HG03196 (cell line): ENCODE results near the gene PLAAT2.
"Not testable (repeated sequence)": the region's sequence is repeated elsewhere in the genome, so short reads cannot be mapped to it uniquely, and the experiment has no call there.

Source experiments
- ATAC-seq: cut with Tn5 transposase; IDR thresholded peaks from one replicate; pipeline ENCODE4 v1.9.1; 2021; ENCODE audit not compliant: unreplicated experiment

PLAAT2 gene

DNA sequence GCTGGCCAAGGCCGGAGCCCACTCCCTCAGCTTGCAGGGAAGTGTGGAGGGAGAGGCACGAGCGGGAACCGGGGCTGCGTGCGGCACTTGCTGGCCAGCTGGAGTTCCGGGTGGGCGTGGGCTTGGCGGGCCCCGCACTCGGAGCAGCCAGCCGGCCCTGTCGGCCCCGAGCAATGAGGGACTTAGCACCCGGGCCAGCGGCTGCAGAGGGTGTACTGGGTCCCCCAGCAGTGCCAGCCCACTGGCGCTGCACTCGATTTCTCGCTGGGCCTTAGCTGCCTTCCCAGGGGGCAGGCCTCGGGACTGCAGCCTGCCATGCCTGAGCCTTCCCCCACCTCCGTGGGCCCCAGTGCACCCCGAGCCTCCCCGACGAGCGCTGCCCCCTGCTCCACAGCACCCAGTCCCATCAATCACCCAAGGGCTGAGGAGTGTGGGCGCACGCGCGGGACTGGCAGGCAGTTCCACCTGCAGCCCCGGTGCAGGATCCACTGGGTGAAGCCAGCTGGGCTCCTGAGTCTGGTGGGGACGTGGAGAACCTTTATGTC is 13.0 kb downstream of the PLAAT2 start:
- ATAC-seq: not testable (repeated sequence)

DNA sequence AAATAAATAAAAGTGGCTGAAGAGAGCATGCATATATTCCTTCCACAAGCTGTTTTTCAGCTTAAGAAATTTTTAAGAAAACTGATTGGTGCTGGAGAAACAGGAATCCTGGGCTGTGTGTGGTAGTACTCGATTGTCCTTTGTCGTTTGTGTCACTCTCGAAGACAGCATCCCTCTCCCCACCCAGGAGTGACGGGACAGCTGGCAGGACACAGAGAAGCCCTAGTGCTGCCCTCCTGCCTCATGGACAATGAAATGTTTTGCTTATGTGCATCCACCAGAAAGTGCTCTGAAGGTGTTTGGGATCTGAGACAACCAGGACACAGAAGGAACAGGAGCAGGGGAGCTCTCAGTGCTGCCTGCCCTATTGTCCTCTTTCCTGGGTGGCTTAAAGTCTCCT is 13.8 kb downstream of the PLAAT2 start:
- no peak for ATAC-seq

DNA sequence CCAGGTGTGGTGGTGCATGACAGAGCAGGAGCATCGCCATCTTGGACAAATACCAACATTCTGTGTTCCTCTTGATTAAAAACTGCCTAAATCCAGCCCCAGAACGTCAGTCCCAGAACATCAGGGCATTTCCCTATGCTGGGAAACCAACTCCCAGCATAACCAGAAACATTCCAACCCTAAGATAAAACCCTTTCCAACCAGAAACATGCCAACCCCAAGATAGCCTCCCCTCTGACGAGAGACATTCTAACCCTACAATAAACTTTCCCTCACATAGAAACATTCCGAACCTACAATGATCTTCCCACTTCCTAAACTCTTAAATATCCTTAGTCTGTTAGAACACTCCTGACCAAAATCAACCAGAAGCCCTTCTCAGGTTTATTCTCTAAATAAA is 15.0 kb downstream of the PLAAT2 start:
- ATAC-seq: no peak

DNA sequence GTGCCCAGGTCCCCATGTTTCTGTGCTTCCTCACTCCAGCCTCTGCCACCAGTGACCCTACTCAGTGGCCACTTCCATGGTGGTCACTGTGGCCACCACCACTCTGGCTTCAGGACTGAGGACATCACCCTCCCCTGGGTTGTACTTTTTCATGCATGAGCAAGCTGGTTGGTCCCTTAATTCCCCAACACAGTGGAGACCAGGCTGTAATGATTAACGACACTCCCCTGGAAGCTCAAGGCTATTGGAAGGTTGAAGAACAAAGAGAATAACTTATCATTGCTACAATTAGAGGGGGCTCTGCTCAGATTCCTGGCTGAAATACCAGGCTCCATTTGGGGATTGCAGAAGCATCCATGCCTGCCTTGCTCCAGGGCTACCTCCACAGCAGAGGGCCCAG is 16.1 kb downstream of the PLAAT2 start:
- ATAC-seq: no peak

DNA sequence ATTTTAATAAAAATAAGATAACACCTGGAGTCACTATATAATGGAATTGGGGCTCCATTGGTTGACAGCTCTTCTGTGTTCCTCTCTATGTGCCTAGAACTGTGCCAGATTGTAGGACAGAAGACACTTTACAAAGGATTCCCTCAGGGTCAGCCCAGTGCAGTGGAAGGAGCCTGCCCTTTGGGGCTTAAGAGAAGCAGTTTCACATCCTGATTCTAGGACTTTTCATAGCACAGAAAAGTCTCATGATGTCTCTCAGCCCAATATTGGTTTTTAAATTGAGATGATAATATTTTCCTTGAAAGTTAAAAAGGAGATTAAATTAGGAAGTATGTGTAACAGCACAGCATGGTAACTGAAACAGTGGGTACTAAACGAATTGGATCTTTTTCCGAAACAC is 19.5 kb downstream of the PLAAT2 start:
- ATAC-seq: no peak

DNA sequence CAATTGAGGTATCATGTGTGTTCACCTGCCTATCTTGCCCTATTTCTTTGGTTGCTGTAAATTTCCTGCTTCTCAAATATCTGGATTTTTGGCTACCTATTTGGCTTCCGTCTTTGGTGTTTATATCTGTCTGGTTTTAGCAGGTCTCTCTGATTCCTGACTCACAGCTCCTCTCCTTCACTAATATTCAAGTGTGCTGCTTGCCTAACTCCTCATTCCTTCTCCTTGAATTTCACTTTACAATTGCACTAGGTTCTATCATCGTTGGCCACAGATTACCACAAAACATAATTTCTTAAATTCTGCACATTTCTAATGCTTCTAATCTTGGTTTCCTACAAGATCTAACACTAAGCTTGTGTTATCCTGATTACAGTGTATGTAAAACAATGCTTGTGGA is 20.7 kb downstream of the PLAAT2 start:
- ATAC-seq: not testable (repeated sequence)

DNA sequence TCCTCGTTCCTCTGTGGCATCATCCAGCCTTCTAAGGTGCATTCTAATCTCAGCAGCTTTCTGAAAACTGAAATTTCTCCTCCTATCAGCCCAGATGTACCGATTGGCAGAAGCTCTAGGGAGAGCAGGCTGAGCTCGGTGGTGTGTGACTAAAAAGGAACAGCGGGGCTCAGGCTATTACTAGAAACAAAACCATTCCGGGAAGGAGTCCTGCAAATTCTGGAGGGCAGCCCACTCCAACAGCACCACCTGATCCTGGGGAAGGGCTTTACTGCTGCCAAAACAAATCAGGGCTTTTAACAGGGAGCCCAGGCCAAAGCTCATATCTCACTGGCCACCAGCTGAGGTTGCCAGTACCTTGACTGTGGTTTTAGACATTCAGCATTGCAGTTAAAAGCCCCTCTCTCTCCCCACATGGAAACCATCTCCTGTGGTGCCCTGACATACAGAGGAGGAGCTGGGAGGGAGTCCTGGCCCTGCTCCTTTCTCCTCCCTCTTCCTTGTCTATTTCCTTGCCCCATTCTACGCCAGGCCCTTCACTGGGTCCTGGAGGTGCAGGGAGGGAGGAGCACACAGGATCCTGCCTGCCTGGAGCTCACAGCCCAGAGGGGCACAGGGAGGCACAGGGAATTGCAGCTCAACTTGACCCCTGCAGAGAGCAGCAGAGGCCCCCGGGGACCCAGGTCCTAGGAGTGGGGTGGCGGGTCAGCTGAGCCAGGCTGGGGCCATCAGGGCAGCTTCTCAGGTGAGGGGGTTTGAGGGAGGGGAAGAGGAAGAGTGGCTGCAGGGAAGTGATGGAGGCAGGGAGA is 25.7 kb downstream of the PLAAT2 start:
- no peak for ATAC-seq

DNA sequence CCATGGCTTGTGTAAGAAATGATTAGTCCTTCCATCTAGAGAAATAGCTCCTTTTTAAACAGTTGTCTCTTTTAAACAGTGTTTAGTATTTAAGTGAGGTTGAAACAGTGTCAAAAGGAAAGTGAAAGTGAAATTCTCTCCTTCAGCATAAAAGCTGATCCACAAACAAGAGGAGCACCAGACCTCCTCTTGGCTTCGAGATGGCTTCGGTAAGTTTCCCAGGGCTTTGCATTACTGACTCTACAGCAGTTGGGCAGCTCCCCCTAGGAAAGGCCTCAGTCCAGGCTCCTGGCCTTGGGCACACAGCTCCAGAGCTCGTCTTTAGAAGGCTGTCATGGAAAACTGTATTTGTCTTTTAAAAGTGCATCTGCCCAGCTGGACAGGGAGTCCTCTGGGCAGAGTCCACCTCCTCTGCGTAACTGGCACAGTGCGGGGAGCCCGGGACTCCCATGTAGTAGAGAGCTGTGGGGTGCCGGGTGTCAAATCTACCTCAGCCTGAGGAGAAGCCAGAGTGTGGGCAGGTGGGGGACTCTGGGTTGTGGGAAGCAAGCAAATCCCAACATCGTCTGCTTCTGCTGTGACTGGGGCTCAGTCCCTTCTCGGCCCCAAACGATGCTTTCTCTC is 26.4 kb downstream of the PLAAT2 start, which contains the start of gene PLAAT4:
Gene PLAAT4, plus strand, starts transcription at position 140 of the 624 bp plus-strand sequence. Its CDS starts 61 bp downstream, at position 201.
- no peak for ATAC-seq

DNA sequence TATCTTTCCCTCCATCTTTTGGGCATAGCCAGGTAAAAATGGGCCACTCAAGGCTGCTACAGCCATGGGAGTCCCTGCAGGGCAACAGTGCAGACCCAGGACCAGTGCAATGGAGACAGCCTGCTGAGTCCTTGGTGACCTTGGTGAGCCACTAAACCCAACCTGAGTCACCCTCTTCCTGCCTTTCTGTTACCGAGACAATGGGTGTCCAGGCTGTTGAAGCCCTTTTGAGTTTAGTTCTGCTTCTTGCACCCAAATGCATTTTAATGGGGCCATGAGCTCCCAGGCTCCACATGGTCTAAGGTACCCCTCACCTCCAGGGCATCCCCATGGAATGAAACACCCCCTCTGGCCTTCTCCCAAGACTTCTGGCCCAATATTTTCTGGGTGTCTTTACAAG is 27.4 kb downstream of the PLAAT2 start:
- no peak for ATAC-seq

DNA sequence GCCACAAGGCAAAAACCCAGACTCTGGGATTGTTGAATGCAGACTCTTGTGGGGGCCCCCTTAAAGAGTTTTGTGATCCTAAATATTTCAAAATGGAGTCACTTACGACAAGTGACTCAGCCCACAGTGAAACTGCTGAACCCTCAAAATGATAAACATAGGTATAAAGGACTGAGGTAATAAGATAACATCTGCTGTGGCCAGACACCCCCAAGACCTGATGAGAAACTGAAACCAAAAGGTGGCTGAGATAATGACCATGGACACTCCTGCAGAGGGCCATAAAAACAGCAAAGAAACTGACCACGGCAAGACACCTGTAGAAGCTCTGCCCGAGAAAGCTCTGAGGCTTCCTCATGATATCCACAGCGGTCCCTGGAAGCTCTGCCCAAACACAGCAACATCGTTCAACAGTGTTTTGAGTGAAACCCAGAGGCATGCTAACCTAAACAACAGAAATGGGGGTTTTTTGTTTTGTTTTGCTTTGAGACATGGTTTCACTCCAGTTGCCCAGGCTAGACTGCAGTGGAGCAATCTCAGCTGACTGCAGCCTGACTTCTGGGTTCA is 28.2 kb downstream of the PLAAT2 start:
- no peak for ATAC-seq

DNA sequence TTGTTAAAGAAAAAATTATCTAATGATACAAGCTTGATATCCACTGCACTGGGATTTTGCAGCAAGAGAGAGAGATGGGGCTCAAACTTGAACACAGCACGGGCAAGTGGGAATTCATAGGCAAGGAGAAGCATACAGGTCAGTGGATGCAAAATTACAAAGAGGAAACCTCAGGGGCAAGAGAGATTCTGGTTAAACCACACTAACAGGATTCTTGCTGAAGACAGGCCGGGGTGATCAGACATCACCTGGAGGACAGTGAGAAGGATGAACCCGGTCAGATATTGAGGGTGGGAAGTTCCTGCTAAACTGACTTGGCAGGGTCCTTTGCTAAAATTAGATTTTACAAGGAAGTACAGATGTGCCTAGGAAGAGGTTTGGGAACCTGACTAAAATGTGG is 29.1 kb downstream of the PLAAT2 start:
- ATAC-seq: no peak

DNA sequence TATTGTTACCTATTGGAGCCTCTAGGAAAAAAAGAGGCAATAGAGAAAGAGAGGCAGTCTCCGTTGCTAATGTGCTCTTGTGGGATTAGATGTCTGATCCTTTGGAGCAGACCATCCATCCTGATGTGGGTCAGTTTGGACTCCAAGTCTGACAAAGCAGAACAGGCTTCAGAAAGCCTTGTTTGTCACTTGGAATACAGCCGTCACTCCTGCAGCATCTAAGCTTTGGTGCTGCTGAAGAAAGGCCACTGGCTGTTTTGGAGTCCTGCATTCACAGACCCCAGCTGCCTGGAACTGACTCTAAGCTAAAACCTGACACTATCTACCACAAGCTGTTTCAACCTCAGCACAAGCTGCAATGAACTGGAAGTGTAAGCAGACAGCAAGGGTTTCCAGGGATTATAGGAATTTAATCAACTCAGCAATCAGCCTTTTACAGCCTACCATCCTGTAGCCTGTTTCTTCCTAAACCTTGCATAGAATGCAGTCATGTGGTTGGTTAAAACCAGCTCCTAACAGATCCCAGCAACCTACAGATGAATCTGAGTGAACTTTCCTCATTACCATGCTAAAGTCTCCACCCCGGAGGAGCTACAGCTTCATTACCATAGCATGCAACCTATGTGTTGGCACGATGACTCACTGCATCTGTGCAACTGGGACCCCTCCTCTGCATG is 30.2 kb downstream of the PLAAT2 start:
- no peak for ATAC-seq

DNA sequence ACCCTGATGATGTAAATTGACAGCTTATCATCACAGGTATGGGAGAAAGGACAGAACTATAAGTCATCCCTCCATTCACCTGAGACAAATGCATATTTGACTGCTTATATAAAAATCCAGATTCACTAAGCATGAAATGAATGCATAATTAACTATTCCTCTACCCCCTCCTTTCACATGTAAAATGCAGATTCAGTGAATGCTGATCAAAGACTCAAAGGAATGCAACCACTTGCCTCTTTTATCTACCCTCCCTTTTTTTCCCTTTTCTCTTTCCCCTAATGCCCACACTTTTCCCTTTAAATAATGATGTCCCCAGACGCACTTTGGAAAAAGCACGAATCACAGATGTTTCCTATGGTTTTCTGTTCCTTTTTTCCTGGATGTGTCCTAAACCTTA is 31.1 kb downstream of the PLAAT2 start:
- ATAC-seq: no peak

DNA sequence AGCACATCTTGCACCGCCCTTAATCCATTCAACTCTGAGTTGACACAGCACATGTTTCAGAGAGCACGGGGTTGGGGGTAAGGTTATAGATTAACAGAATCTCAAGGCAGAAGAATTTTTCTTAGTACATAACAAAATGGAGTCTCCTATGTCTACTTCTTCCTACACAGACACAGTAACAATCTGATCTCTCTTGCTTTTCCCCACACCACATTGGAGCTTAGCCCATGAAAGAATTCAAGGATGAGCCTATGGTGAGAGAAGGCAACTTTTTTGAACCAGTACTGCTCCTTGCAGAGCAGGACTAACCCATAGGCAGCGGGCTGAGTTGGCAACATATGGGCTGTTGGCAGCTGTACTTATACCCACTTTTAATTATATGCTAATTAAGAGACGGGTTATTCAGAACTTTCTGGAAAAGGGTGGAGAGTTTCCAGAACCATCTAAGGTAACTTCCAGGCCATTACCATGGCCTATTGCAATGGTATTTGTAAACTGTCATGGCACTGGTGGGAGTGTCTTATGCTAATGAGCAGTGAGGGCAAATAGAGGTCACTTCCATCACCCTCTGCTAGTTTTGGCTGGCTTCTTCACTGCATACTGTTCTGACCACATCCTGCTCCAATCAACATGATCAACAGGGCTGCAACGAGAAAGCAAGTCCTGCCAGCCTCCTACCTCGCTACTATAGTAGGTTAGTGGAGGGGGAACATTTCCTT is 31.9 kb downstream of the PLAAT2 start:
- peak; percentile 74 for ATAC-seq

DNA sequence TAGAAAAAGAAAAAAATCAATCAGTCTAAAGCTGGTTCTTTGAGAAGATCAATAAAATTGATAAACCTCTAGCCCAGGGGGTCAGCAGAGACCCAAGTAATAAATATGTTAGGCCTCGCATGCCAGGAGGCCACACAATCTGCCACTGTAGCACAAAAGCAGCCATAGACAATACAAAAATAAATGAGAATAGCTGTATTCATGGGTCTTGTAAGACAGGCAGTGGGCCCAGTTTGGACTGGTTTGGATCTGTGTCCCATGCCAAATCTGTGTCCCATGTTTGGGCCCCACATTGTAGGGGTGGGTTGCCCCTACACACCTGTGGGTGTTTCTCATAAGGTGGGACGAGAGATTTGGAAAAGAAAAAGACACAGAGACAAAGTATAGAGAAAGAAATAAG is 33.2 kb downstream of the PLAAT2 start:
- no peak for ATAC-seq

DNA sequence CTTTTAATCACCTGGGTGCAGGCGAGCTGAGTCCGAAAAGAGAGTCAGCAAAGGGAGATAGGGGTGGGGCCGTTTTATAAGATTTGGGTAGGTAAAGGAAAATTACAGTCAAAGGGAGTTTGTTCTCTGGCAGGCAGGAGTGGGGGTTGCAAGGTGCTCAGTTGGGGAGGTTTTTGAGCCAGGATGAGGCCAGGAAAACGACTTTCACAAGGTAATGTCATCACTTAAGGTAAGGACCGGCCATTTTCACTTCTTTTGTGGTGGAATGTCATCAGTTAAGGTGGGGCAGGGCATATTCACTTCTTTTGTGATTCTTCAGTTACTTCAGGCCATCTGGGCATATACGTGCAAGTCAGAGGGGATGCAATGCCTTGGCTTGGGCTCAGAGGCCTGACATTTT is 33.8 kb downstream of the PLAAT2 start:
- not testable (repeated sequence) for ATAC-seq

DNA sequence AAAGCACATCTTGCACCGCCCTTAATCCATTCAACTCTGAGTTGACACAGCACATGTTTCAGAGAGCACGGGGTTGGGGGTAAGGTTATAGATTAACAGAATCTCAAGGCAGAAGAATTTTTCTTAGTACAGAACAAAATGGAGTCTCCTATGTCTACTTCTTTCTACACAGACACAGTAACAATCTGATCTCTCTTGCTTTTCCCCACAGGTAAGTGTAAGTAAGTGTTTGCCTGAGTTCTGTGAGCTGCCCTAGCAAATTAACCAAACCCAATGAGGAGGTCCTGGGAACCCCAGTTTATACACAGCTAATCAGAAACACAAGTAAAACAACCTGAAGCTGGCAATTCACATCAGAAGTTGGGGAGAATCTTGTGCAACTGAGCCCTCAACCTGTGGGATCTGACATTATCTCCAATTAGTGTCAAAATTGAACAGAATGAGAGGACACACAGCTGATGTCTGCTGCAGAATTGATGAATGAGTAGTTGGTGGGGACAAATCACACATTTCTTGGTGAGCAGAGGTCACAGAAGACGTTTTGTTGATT is 34.4 kb downstream of the PLAAT2 start:
- not testable (repeated sequence) for ATAC-seq

DNA sequence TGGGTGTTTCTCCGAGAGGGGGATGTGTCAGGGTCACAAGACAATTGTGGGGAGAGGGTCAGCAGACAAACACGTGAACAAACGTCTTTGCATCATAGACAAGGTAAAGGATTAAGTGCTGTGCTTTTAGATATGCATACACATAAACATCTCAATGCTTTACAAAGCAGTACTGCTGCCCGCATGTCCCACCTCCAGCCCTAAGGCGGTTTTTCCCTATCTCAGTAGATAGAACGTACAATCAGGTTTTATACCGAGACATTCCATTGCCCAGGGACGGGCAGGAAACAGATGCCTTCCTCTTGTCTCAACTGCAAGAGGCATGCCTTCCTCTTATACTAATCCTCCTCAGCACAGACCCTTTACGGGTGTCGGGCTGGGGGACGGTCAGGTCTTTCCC is 35.0 kb downstream of the PLAAT2 start:
- not testable (repeated sequence) for ATAC-seq

DNA sequence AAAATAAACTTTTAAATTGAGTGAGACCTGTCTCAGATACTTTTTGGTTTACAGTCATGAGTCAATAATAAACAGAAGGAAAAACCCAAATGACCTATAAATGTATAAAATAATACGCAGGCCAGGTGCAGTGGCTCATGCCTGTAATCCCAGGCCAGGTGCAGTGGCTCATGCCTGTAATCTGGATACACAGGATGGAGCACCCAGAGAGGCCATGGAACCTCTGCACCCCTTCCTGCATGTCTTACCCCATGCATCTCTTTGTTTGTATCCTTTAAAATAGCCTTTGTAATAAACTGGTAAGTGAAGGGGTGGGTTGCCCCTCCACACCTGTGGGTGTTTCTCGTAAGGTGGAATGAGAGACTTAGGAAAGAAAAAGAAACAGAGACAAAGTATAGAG is 35.5 kb downstream of the PLAAT2 start:
- no peak for ATAC-seq

DNA sequence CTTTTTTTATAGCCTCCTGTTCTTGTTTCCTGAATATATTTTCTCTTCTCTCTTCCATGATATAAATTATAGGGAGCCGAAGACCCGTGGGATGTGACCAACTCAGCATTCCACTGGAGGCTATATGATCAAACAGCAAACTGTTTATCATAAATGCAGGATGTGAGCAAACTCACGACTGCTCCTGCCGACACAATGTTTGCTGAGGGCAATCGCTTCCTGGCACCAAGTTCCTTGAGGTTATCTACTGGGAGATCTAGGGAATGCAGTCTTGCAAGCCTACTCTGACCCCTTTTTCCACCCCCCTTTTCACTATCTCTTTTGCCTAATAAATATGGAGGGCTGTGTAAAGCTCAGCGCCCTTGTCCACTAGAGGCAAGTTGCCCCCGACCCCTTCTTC is 40.0 kb downstream of the PLAAT2 start:
- no peak for ATAC-seq
